Breast epithelium (tissue), 3 donors: ENCODE results near the gene RPE65.

Experiments used
- CTCF ChIP-seq, 3 donors: fragments of 450-650 bp; IDR thresholded peaks; one replicate each; pipeline ENCODE4 v1.5.1; 2016 to 2017; ENCODE audit warnings: antibody characterized with exemption in 3 of 3, mild to moderate bottlenecking in 3 of 3, moderate library complexity in 3 of 3
- POLR2A ChIP-seq: fragments of 450-650 bp; IDR thresholded peaks from one replicate; pipeline ENCODE4 v1.6.1; 2016; ENCODE audit warnings: antibody characterized with exemption, mild to moderate bottlenecking, moderate library complexity

GRCh38 chr1:68484618-68485017 lies 34.9 kb upstream of the RPE65 start:
- TF ChIP-seq CTCF (IDR thresholded peaks at IDR 0.05) (no peak), POLR2A (no peak)
